HEK293T (cell line): ENCODE data around the gene FRS2.

ENCODE experiments used
- CTCF ChIA-PET: fragments of 350-600 bp; formaldehyde crosslinking; extraction: SDS; loops from one replicate; lab custom pipeline; 2021; ENCODE audit warnings: antibody characterized with exemption, inconsistent platforms; lab: Yijun Ruan, JAX
- POLR2A ChIA-PET: fragments of 350-600 bp; formaldehyde crosslinking; extraction: SDS; loops from one replicate; lab custom pipeline; 2020; ENCODE audit warnings: antibody characterized with exemption, inconsistent platforms; lab: Yijun Ruan, JAX
- DNase-seq: peaks from one replicate; pipeline ENCODE4 v3.0.0; 2012; ENCODE audit warnings: mixed read lengths; ENCODE audit errors: extremely low spot score
- ARNT ChIP-seq: fragments of 450-650 bp; IDR thresholded peaks from 2 replicates; pipeline ENCODE4 v1.6.1; 2017; ENCODE audit warnings: mild to moderate bottlenecking
- BHLHE40 ChIP-seq: fragments of 450-650 bp; IDR thresholded peaks from 2 replicates; pipeline ENCODE4 v1.6.1; 2016; ENCODE audit warnings: mild to moderate bottlenecking, moderate library complexity, borderline replicate concordance
- CTBP1 ChIP-seq: fragments of 450-650 bp; IDR thresholded peaks from 2 replicates; pipeline ENCODE4 v1.6.1; 2016; ENCODE audit warnings: borderline replicate concordance
- ELF4 ChIP-seq: fragments of 450-650 bp; IDR thresholded peaks from 2 replicates; pipeline ENCODE4 v1.6.1; 2017; ENCODE audit warnings: antibody characterized with exemption
- FOXA1 ChIP-seq: fragments of 450-650 bp; IDR thresholded peaks from 2 replicates; pipeline ENCODE4 v1.6.1; 2016; ENCODE audit warnings: mild to moderate bottlenecking
- FOXK2 ChIP-seq: fragments of 450-650 bp; IDR thresholded peaks from 2 replicates; pipeline ENCODE4 v1.6.1; 2016; ENCODE audit warnings: mild to moderate bottlenecking
- FOXM1 ChIP-seq: fragments of 450-650 bp; IDR thresholded peaks from 2 replicates; pipeline ENCODE4 v1.6.1; 2017; ENCODE audit warnings: mild to moderate bottlenecking, borderline replicate concordance
- HDGF ChIP-seq: fragments of 450-650 bp; IDR thresholded peaks from 2 replicates; pipeline ENCODE4 v1.6.1; 2017; ENCODE audit warnings: antibody characterized with exemption, borderline replicate concordance
- L3MBTL2 ChIP-seq: fragments of 450-650 bp; conservative IDR thresholded peaks from 2 replicates; pipeline ENCODE4 v1.6.1; 2016; ENCODE audit warnings: mild to moderate bottlenecking
- LEF1 ChIP-seq: fragments of 450-650 bp; IDR thresholded peaks from 2 replicates; pipeline ENCODE4 v1.6.1; 2017; ENCODE audit warnings: mild to moderate bottlenecking, borderline replicate concordance
- NFRKB ChIP-seq: fragments of 450-650 bp; IDR thresholded peaks from 2 replicates; pipeline ENCODE4 v1.6.1; 2016; ENCODE audit warnings: mild to moderate bottlenecking, moderate library complexity
- SP1 ChIP-seq: fragments of 450-650 bp; IDR thresholded peaks from 2 replicates; pipeline ENCODE4 v1.6.1; 2017
- SUZ12 ChIP-seq: fragments of 450-650 bp; IDR thresholded peaks from 2 replicates; pipeline ENCODE4 v1.6.1; 2016; ENCODE audit warnings: mild to moderate bottlenecking
- TARDBP ChIP-seq: fragments of 450-650 bp; IDR thresholded peaks from 2 replicates; pipeline ENCODE4 v1.6.1; 2016
- ZNF384 ChIP-seq: fragments of 450-650 bp; IDR thresholded peaks from 2 replicates; pipeline ENCODE4 v1.6.1; 2016
- TF ChIP-seq, protein P1 (sequence below): fragments of 450-650 bp; IDR thresholded peaks from 2 replicates; pipeline ENCODE4 v1.6.1; 2016

The FRS2 gene

DNA sequence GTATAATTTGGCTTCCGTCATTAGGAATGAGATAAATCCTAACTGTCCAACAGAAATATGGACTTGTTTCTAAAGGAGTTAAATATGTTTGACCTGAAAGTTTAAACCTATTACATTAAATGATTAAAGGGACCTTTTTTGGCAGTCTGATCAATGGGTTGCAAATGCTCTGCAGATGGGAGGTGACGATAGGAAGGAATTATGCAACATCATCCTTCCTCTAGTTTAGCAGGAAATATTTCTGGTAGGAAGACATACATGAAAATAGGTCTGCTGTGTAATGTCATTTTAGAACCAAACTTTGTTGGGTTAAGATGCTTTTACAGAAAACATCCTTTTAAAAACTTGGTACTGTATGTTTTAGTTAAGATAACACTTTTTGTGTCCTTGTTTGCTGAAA is 137.9 kb downstream of the FRS2 start:
- ChIA-PET CTCF (interaction anchor here (0.7 kb wide), 1 partner anchor 60 kb away, joined by 3 read pairs; no protein-coding TSS in a partner anchor), POLR2A (no interaction called here)
- TF ChIP-seq SUZ12 = no peak
- TF ChIP-seq ARNT = no peak
- TF ChIP-seq L3MBTL2 = no peak
- TF ChIP-seq, protein P1, sequence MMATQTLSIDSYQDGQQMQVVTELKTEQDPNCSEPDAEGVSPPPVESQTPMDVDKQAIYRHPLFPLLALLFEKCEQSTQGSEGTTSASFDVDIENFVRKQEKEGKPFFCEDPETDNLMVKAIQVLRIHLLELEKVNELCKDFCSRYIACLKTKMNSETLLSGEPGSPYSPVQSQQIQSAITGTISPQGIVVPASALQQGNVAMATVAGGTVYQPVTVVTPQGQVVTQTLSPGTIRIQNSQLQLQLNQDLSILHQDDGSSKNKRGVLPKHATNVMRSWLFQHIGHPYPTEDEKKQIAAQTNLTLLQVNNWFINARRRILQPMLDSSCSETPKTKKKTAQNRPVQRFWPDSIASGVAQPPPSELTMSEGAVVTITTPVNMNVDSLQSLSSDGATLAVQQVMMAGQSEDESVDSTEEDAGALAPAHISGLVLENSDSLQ = no peak
- TF ChIP-seq ZNF384 = no peak
- TF ChIP-seq LEF1 = no peak
- TF ChIP-seq CTBP1 = no peak
- TF ChIP-seq SP1 = no peak

GRCh38 chr12:69610126-69610525 is 139.9 kb downstream of the FRS2 start:
- no peak for DNase-seq
- ChIA-PET CTCF (interaction anchor here (0.6 kb wide), 1 partner anchor 253 kb away, joined by 4 read pairs; no protein-coding TSS in a partner anchor), POLR2A (interaction anchor here (0.9 kb wide), 1 partner anchor 25 kb away, joined by 4 read pairs; the partner anchor contains the start of gene CCT2)
- TF ChIP-seq ZNF384 (no peak), LEF1 (no peak), ARNT (no peak), TARDBP (no peak), FOXA1 (no peak), HDGF (no peak), FOXK2 (no peak), FOXM1 (no peak), ELF4 (no peak), CTBP1 (no peak), NFRKB (no peak), L3MBTL2 (no peak), SP1 (no peak), BHLHE40 (no peak), SUZ12 (no peak)
- TF ChIP-seq, protein P1 = no peak

More for the DNA sequence above, 137.9 kb downstream of the FRS2 start:
- no peak for DNase-seq

DNA sequence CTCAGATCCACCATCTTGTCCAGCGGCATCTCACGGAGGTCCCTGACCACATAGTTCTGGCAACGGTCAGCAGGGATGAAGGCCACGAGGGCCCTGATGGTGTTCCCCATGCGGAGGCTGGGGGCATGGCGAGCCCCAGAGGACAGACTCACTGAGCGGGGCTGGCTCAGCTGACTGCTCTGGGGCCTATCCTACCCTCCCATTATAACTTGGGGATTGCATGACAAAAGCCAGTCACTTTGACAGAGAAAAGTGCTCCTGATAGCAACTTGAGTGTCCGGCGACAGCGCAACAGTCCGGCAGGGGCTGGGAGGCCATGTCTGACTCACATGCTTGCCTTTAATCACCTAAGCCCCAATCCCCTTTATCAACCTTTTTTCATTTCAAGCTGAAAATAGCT is 140.5 kb downstream of the FRS2 start, which contains the start of gene LRRC10:
Gene LRRC10, minus strand, starts transcription at position 179 of the 400 bp plus-strand sequence. Its CDS starts 69 bp downstream, at position 110.
- CTCF ChIA-PET = no interaction called here
- no peak for DNase-seq
- TF ChIP-seq ZNF384 (no peak), ARNT (no peak), FOXM1 (no peak), NFRKB (no peak)
- POLR2A ChIA-PET = no interaction called here

- CTCF ChIA-PET = no interaction called here
- no peak for DNase-seq
- no peak for TF ChIP-seq FOXA1
- no peak for TF ChIP-seq SP1
- TF ChIP-seq FOXM1 = no peak
- no peak for TF ChIP-seq LEF1
- no peak for TF ChIP-seq BHLHE40
- no peak for TF ChIP-seq ARNT
- TF ChIP-seq ELF4 = no peak
- no peak for TF ChIP-seq NFRKB
- TF ChIP-seq, protein P1 = no peak
- TF ChIP-seq FOXK2 = no peak
- no peak for TF ChIP-seq HDGF
- no peak for TF ChIP-seq ZNF384
- TF ChIP-seq L3MBTL2 = no peak
- TF ChIP-seq TARDBP = no peak
- TF ChIP-seq CTBP1 = no peak
- TF ChIP-seq SUZ12 = no peak
- POLR2A ChIA-PET = no interaction called here
These were observed 143.2 kb downstream of the FRS2 start for GRCh38 chr12:69613351-69613750.

GRCh38 chr12:69616025-69616424 is 145.8 kb downstream of the FRS2 start:
- no peak for TF ChIP-seq SUZ12
- no peak for TF ChIP-seq FOXA1
- no peak for TF ChIP-seq CTBP1
- no peak for TF ChIP-seq BHLHE40
- TF ChIP-seq ELF4 = no peak
- no peak for TF ChIP-seq LEF1
- no peak for TF ChIP-seq NFRKB
- TF ChIP-seq HDGF = no peak
- TF ChIP-seq FOXM1 = no peak
- TF ChIP-seq TARDBP = no peak
- no peak for TF ChIP-seq L3MBTL2
- no peak for TF ChIP-seq ARNT
- TF ChIP-seq SP1 = no peak
- ChIA-PET POLR2A (no interaction called here), CTCF (no interaction called here)
- DNase-seq = no peak

GRCh38 chr12:69619050-69619449 is 148.9 kb downstream of the FRS2 start:
- POLR2A ChIA-PET = no interaction called here
- no peak for DNase-seq
- CTCF ChIA-PET = interaction anchor here (0.6 to 1.6 kb wide), 2 partner anchors 21 to 36 kb away, joined by 5 to 6 read pairs; no protein-coding TSS in a partner anchor
- TF ChIP-seq FOXA1 (no peak), L3MBTL2 (no peak), NFRKB (no peak)

DNA sequence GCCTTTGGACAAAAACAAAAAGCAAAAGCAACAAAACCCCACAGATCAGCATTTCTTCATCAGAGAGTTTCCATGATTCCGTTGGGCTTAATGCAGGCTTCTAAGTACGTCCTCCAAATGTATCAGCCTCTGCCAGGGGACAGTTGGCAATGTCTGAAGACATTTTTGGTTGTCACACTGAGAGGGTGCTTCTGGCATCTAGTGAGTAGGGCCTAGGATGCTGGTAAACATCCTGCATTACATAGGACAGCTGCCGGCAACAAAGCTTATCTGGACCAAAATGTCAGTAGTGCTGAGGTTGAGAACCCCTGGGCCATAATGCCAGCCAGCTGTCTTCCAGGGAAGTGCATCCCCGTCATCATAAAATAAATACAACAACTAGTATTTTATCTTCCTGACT is 149.9 kb downstream of the FRS2 start:
- TF ChIP-seq L3MBTL2 (no peak), ARNT (no peak), LEF1 (no peak), CTBP1 (no peak), TARDBP (no peak), HDGF (no peak), FOXM1 (no peak), BHLHE40 (no peak), FOXA1 (no peak), SP1 (no peak), SUZ12 (no peak), NFRKB (no peak), FOXK2 (no peak), ZNF384 (no peak), ELF4 (no peak)
- TF ChIP-seq, protein P1 = no peak
- CTCF ChIA-PET = interaction anchor here (1.6 kb wide), 1 partner anchor 20 kb away, joined by 5 read pairs; no protein-coding TSS in a partner anchor
- DNase-seq = no peak
- POLR2A ChIA-PET = no interaction called here
